IPS-NIHi11 (cell line): ENCODE data around the gene PPIP5K2.

Experiments
- DNase-seq: peaks from one replicate; pipeline ENCODE4 v3.0.0; 2012; ENCODE audit warnings: mixed read lengths, low spot score

Gene PPIP5K2

DNA sequence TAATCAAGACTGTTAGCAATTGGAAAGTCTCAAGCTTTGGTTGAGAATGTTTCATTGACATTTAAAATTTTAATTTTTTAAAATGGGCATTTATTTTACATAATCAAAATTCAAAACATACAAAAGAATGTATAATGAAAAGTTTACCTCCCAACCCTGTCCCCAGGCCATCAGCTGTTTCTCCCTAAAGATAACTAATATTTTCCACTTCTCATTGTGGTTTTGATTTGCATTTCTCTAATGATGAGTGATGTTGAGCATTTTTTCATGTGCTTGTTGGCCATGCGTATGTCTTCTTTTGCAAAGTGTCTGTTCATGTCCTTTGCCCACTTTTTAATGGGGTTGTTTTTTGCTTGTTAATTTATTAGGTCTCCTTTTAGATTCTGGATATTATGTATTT, 127.0 kb downstream of the PPIP5K2 start:
- DNase-seq = no peak

DNA sequence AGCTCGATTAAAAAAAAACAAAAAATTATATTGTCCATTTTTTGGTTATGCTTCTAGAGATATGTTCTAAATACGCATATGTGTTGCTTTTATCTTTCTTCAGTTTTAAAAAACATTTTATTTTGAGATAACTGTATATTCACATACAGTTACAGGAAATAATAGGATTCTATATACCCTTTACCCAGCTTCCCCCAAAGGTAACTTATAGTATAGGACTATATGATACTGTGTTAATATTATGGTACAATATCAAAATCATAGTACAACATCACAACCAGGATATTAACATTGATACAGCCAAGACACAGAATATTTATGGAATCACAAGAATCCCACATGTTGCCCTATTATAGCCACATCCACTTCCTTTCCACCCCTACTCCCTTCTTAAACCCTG, 129.0 kb downstream of the PPIP5K2 start:
- no peak for DNase-seq

GRCh38 chr5:103254921-103255320, 134.8 kb downstream of the PPIP5K2 start:
- no peak for DNase-seq

DNA sequence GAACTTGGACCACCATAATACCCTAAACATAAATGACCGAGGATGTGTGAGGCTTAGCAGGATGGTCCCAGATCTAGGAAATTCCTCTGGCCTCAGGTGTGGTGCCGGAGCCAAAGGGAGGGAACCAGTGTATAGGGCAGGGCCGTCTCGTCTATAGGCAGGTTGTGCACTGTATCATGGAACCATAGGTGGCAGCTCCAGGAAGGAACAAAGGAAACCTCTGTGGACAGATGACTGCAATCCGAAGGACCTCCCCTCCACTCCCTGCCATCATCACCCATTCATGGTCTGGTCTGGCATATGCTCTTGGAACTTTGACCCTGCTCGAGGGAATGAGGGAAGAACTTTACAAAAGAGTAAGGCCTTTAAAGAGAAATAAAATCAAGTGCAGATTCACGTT, 135.6 kb downstream of the PPIP5K2 start:
- no peak for DNase-seq

- DNase-seq = no peak
These were observed 136.1 kb downstream of the PPIP5K2 start for GRCh38 chr5:103256178-103256577.

DNA sequence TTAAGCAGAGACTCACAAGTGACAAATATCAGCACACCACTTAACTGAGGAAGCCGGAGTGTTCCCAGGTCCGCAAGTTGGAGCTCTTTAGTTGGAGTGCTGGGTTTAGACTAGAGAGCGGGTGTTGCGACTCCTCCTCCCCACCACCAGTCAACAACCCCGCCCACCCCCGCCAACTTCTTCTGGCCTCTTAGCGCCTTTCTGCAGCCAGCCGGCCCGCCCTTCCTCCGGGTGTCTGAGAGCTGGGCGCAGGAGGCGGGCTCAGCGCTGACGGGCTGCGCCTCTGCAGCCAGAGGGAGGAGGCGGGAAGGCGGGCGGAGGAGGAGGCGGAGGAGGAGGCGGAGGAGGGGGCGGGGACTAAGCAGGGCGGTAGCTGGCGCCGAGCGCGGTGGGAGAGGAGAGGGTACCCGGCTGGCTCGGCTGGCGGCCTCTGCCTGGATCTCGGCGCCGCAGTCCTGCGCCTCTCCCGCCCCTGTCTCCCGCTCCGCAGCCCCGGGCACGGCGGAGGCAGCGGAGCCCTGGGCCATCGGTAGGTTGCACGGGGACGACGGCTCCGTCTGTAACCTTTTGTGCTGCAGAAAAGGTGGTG, 138.4 kb downstream of the PPIP5K2 start, which contains the start of gene MACIR:
Gene MACIR (plus strand): TSS at position 396 of the 589 bp plus-strand sequence. CDS start 17,157 bp downstream, outside the sequence.
- peak; percentile 93 for DNase-seq

DNA sequence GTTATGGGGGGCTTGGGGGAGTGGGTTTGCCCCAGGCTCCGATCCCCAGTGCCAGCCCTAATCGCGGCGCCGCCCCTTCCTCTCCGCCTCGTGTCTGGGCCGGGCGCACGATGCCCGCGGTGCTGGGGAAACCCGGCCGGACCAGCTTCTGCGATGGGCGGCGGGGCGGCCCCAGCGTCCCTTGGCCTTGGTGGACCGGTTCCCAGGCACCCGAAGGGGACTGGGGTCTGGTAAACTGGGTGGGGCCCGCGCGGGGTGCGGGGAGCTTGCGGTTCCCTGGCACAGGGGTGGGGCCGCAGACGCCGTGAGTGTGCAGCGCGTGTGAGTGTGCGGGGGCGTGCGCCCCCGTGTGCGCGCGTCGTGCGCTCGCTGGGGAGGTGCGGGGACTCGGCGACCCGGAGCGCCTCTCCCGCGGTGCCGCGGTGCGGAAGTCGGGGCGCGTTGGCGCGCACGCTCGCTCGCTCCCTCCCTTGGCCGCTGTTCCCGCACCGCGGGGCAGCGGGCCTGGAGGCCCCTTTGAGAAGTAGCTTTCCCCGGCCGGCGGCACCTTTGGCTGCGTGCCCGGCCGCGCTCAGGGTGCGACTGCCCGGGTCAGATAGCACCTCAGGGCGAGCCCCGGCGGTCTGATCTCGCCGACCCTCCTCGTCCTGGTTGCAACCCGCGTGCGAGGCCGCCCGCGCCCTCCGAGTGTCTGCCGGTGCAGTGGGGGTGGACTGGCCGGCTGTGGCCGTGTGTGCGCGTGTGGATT, 139.0 kb downstream of the PPIP5K2 start:
- DNase-seq = peak; percentile 67

DNA sequence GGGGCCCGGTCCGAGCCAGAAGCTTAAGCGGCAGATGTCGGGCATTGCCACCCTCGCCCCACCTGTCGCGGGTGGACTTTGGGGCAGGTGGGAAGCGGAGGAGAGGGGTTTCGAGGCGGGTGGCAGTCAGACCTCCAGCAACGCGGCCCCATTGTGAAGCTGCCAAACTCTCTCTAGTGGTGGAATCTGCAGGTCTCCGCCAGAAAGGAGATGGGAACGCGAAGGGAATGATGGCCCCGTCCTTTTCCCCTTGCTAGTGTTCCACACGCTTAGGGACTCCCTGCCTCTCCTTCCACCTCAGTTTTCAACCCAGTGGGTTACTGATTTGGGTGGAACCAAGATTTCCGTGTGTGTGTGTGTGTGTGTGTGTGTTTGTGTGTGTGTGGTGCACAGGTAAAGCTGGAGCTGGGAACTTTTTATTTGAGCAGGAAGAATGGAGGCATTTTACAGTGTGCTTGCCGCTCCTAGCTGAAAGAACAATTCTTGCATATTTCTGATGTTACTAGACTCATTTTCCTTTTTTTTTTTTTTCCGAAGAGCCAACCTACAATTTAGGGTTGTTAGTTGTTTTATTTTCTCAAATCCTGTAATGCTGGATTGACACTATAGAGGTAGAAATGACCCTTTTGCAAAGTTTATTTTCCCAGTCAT, 139.7 kb downstream of the PPIP5K2 start:
- DNase-seq = peak; percentile 15

GRCh38 chr5:103260951-103261350, 140.8 kb downstream of the PPIP5K2 start:
- no peak for DNase-seq
